Chondrocyte (in vitro differentiated cells): ENCODE results near the gene TEX19. TPM values are rescaled to one million over a fixed set of nuclear protein-coding genes. Genes with fewer than 3 reads are reported as not detected.
A peak's percentile ranks its signal among the peaks of the same experiment; 100 is the strongest.

Experiments used
- DNase-seq: peaks from one replicate; pipeline ENCODE4 v3.0.0; 2021; ENCODE audit warnings: mixed read lengths, low spot score
- H3K27ac Mint-ChIP-seq: one replicate; pipeline ENCODE4 v1.8.0; 2021; ENCODE audit warnings: mild to moderate bottlenecking, moderate library complexity, mixed read lengths; ENCODE audit not compliant: unreplicated experiment
- H3K27me3 Mint-ChIP-seq: 2 replicates; pipeline ENCODE4 v1.8.0; 2021; ENCODE audit warnings: low read depth, mixed read lengths
- H3K36me3 Mint-ChIP-seq: 2 replicates; pipeline ENCODE4 v1.8.0; 2021; ENCODE audit warnings: low read depth, mixed read lengths
- H3K4me1 Mint-ChIP-seq: 2 replicates; pipeline ENCODE4 v1.8.0; 2021; ENCODE audit warnings: low read depth, mild to moderate bottlenecking, mixed read lengths
- H3K4me3 Mint-ChIP-seq: one replicate; pipeline ENCODE4 v1.8.0; 2021; ENCODE audit warnings: mild to moderate bottlenecking, moderate library complexity, mixed read lengths; ENCODE audit not compliant: unreplicated experiment
- H3K9me3 Mint-ChIP-seq: 2 replicates; pipeline ENCODE4 v1.8.0; 2021; ENCODE audit warnings: low read depth, mixed read lengths
- CTCF ChIP-seq: fragments of 200-600 bp; sonication (generic); IDR thresholded peaks from 2 replicates; pipeline ENCODE4 v1.5.0; 2021; ENCODE audit warnings: antibody characterized with exemption, mild to moderate bottlenecking, moderate library complexity
- total RNA-seq: library from RNA; stranded (reverse); gene quantifications from 3 replicates; pipeline ENCODE4 v1.2.1, GENCODE V29; 2021

The TEX19 gene
- total RNA-seq, 1 donor from 2014 or later: not detected

GRCh38 chr17:82351713-82352488, 7.1 kb upstream of the TEX19 start:
- H3K4me3 Mint-ChIP-seq: no peak overlapping the region
- no peaks in the 10 kb centered on the region for H3K9me3 Mint-ChIP-seq
- no peak overlapping the region for H3K27ac Mint-ChIP-seq
- no peak for DNase-seq
- H3K4me1 Mint-ChIP-seq: peaks cover 2% of the 10 kb centered on the region
- no peaks in the 10 kb centered on the region for H3K36me3 Mint-ChIP-seq
- peak; percentile 98 for TF ChIP-seq CTCF
- H3K27me3 Mint-ChIP-seq: peaks cover 19% of the 10 kb centered on the region

GRCh38 chr17:82353484-82353883, 5.6 kb upstream of the TEX19 start:
- no peak for DNase-seq
- H3K27ac Mint-ChIP-seq: no peak overlapping the region
- TF ChIP-seq CTCF: no peak
- no peak overlapping the region for H3K4me3 Mint-ChIP-seq
- H3K27me3 Mint-ChIP-seq: peaks cover 22% of the 10 kb centered on the region
- H3K36me3 Mint-ChIP-seq: no peaks in the 10 kb centered on the region
- H3K4me1 Mint-ChIP-seq: peaks cover 3% of the 10 kb centered on the region
- no peaks in the 10 kb centered on the region for H3K9me3 Mint-ChIP-seq

- no peak overlapping the region for H3K4me3 Mint-ChIP-seq
- H3K27me3 Mint-ChIP-seq: peaks cover 13% of the 10 kb centered on the region
- no peaks in the 10 kb centered on the region for H3K9me3 Mint-ChIP-seq
- no peaks in the 10 kb centered on the region for H3K36me3 Mint-ChIP-seq
- no peak for DNase-seq
- no peak overlapping the region for H3K27ac Mint-ChIP-seq
- peaks cover 6% of the 10 kb centered on the region for H3K4me1 Mint-ChIP-seq
- no peak for TF ChIP-seq CTCF
Observed at GRCh38 chr17:82354804-82355308, 4.2 kb upstream of the TEX19 start.

- H3K4me1 Mint-ChIP-seq: peaks cover 6% of the 10 kb centered on the region
- H3K27ac Mint-ChIP-seq: no peak overlapping the region
- H3K4me3 Mint-ChIP-seq: no peak overlapping the region
- no peak for TF ChIP-seq CTCF
- no peak for DNase-seq
- peaks cover 13% of the 10 kb centered on the region for H3K27me3 Mint-ChIP-seq
- no peaks in the 10 kb centered on the region for H3K9me3 Mint-ChIP-seq
- no peaks in the 10 kb centered on the region for H3K36me3 Mint-ChIP-seq
Observed at GRCh38 chr17:82355770-82356427, 3.1 kb upstream of the TEX19 start.

- no peak for TF ChIP-seq CTCF
- H3K27ac Mint-ChIP-seq: no peak overlapping the region
- no peaks in the 10 kb centered on the region for H3K36me3 Mint-ChIP-seq
- H3K4me1 Mint-ChIP-seq: peaks cover 5% of the 10 kb centered on the region
- no peak overlapping the region for H3K4me3 Mint-ChIP-seq
- H3K27me3 Mint-ChIP-seq: peaks cover 13% of the 10 kb centered on the region
- no peak for DNase-seq
- no peaks in the 10 kb centered on the region for H3K9me3 Mint-ChIP-seq
Observed at GRCh38 chr17:82356845-82357355, 2.1 kb upstream of the TEX19 start.
